DOHH2 (cell line): ENCODE data around the gene HACD4.

Experiments used
- H3F3A ChIP-seq: fragments of 200-600 bp; sonication (generic), shearing (Covaris generic); 2 replicates; pipeline ENCODE4 v1.6.0; 2016; ENCODE audit warnings: antibody characterized with exemption, mild to moderate bottlenecking; ENCODE audit not compliant: control insufficient read depth, insufficient read depth
- H3K27ac ChIP-seq: fragments of 200-600 bp; sonication (generic); 2 replicates; pipeline ENCODE4 v1.5.1; 2014; ENCODE audit warnings: low read depth, mild to moderate bottlenecking, low read length, moderate library complexity
- H3K27me3 ChIP-seq: fragments of 200-600 bp; sonication (generic); 2 replicates; pipeline ENCODE4 v1.6.1; 2014; ENCODE audit warnings: mild to moderate bottlenecking, low read length, mixed read lengths; ENCODE audit not compliant: control insufficient read depth
- H3K36me3 ChIP-seq: fragments of 200-600 bp; sonication (generic); 2 replicates; pipeline ENCODE4 v1.6.1; 2014; ENCODE audit warnings: mild to moderate bottlenecking, low read length, moderate library complexity, mixed read lengths; ENCODE audit not compliant: control insufficient read depth
- H3K4me1 ChIP-seq: fragments of 200-600 bp; sonication (generic); 2 replicates; pipeline ENCODE4 v1.6.1; 2014; ENCODE audit warnings: mild to moderate bottlenecking, low read length, mixed read lengths; ENCODE audit not compliant: control insufficient read depth
- H3K4me2 ChIP-seq: fragments of 200-600 bp; sonication (generic); 2 replicates; pipeline ENCODE4 v1.6.0; 2014; ENCODE audit warnings: mild to moderate bottlenecking, low read length, moderate library complexity
- H3K4me3 ChIP-seq: fragments of 200-600 bp; sonication (generic); 2 replicates; pipeline ENCODE4 v1.5.1; 2014; ENCODE audit warnings: mild to moderate bottlenecking, low read length, mixed read lengths
- H3K79me2 ChIP-seq: fragments of 200-600 bp; sonication (generic); 2 replicates; pipeline ENCODE4 v1.6.1; 2014; ENCODE audit warnings: mild to moderate bottlenecking, low read length, mixed read lengths; ENCODE audit not compliant: control insufficient read depth
- H3K9me2 ChIP-seq: fragments of 200-600 bp; sonication (generic); replicated peaks from 2 replicates; pipeline ENCODE4 v1.6.1; 2014; ENCODE audit warnings: mild to moderate bottlenecking, low read length, mixed read lengths; ENCODE audit not compliant: control insufficient read depth
- H3K9me3 ChIP-seq: fragments of 200-600 bp; sonication (generic); 2 replicates; pipeline ENCODE4 v1.6.1; 2014; ENCODE audit warnings: antibody characterized with exemption, low read length, mixed read lengths; ENCODE audit not compliant: control insufficient read depth, insufficient read depth
- H4K20me1 ChIP-seq: fragments of 200-600 bp; sonication (generic); 2 replicates; pipeline ENCODE4 v1.6.0; 2014; ENCODE audit warnings: low read depth, mild to moderate bottlenecking, antibody characterized with exemption, low read length, moderate library complexity; ENCODE audit not compliant: control insufficient read depth, insufficient read depth
- EZH2phosphoT487 ChIP-seq: fragments of 200-600 bp; sonication (generic); IDR thresholded peaks from 2 replicates; pipeline ENCODE4 v1.6.1; 2017; ENCODE audit warnings: borderline replicate concordance, mild to moderate bottlenecking, antibody characterized with exemption, low read length, moderate library complexity, mixed read lengths
- TF ChIP-seq, protein P1 (sequence below): fragments of 200-600 bp; sonication (generic); IDR thresholded peaks from one replicate; pipeline ENCODE4 v1.5.1; 2014; ENCODE audit warnings: antibody characterized with exemption, mild to moderate bottlenecking, low read depth, low read length; ENCODE audit not compliant: poor library complexity, severe bottlenecking

Gene HACD4

GRCh38 chr9:21015129-21015815 is 16.2 kb downstream of the HACD4 start:
- H3K4me2 ChIP-seq = no peak overlapping the region
- no peaks in the 10 kb centered on the region for H3F3A ChIP-seq
- H4K20me1 ChIP-seq = no peaks in the 10 kb centered on the region
- H3K9me2 ChIP-seq = no peaks in the 10 kb centered on the region
- no peaks in the 10 kb centered on the region for H3K9me3 ChIP-seq
- H3K79me2 ChIP-seq = no peaks in the 10 kb centered on the region
- H3K27ac ChIP-seq = no peak overlapping the region
- TF ChIP-seq, protein P1, sequence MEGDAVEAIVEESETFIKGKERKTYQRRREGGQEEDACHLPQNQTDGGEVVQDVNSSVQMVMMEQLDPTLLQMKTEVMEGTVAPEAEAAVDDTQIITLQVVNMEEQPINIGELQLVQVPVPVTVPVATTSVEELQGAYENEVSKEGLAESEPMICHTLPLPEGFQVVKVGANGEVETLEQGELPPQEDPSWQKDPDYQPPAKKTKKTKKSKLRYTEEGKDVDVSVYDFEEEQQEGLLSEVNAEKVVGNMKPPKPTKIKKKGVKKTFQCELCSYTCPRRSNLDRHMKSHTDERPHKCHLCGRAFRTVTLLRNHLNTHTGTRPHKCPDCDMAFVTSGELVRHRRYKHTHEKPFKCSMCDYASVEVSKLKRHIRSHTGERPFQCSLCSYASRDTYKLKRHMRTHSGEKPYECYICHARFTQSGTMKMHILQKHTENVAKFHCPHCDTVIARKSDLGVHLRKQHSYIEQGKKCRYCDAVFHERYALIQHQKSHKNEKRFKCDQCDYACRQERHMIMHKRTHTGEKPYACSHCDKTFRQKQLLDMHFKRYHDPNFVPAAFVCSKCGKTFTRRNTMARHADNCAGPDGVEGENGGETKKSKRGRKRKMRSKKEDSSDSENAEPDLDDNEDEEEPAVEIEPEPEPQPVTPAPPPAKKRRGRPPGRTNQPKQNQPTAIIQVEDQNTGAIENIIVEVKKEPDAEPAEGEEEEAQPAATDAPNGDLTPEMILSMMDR = no peak
- no peaks in the 10 kb centered on the region for H3K27me3 ChIP-seq
- peaks cover 12% of the 10 kb centered on the region for H3K4me1 ChIP-seq
- H3K4me3 ChIP-seq = no peak overlapping the region
- no peaks in the 10 kb centered on the region for H3K36me3 ChIP-seq

- Histone ChIP-seq H3K4me3 (no peak overlapping the region), H4K20me1 (no peaks in the 10 kb centered on the region)
- TF ChIP-seq, protein P1 = no peak
- no peak for TF ChIP-seq EZH2phosphoT487
These were observed 29.4 kb downstream of the HACD4 start for GRCh38 chr9:21002040-21002439.

DNA sequence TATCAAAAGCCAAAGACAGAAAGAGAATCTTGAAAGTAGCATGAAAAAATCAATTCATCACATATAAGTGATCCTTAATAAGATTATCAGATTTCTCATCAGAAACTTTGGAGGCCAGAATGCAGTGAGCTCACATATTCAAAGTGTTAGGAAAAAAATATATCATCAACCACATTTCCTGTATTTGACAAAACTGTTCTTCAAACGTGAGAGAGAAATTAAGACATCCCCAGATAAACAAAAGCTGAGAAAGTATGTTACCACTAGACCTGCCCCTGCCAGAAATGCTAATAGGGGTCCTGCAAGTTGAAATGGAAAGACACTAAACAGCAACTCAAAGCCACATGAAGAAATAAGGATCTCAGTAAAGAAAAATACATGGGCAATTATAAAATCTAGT is 29.9 kb downstream of the HACD4 start:
- Histone ChIP-seq H3K27me3 (no peaks in the 10 kb centered on the region), H3K4me1 (peaks cover 15% of the 10 kb centered on the region), H3K27ac (no peak overlapping the region), H3K4me2 (no peak overlapping the region), H3K9me3 (no peaks in the 10 kb centered on the region), H3F3A (peaks cover 3% of the 10 kb centered on the region; the same call in 1 of the 2 replicates), H4K20me1 (no peaks in the 10 kb centered on the region), H3K36me3 (no peaks in the 10 kb centered on the region), H3K9me2 (no peaks in the 10 kb centered on the region), H3K4me3 (no peak overlapping the region), H3K79me2 (no peaks in the 10 kb centered on the region)
- TF ChIP-seq EZH2phosphoT487 = no peak
- TF ChIP-seq, protein P1 = no peak

More at GRCh38 chr9:21002040-21002439, 29.4 kb downstream of the HACD4 start:
- Histone ChIP-seq H3K9me3 (no peaks in the 10 kb centered on the region), H3K4me1 (peaks cover 10% of the 10 kb centered on the region), H3K27me3 (no peaks in the 10 kb centered on the region), H3K79me2 (no peaks in the 10 kb centered on the region), H3K27ac (no peak overlapping the region), H3K36me3 (no peaks in the 10 kb centered on the region), H3K4me2 (no peak overlapping the region), H3F3A (peaks cover 3% of the 10 kb centered on the region; the same call in 1 of the 2 replicates), H3K9me2 (no peaks in the 10 kb centered on the region)
